ENCODE results near the gene GRIP2.

Gene GRIP2

GRCh38 chr3:14509796-14510100 is 30.4 kb downstream of the GRIP2 start:
- ChIA-PET CTCF (interaction anchor here (0.6 to 2.7 kb wide), 15 partner anchors 10 to 411 kb away, joined by 3 to 34 read pairs (median 8); no protein-coding TSS in a partner anchor), POLR2A (no interaction called here)
- Histone ChIP-seq H3K4me1 (ENCODE audit: control insufficient read depth, insufficient read depth, low read length) (no peaks in the 10 kb centered on the region), H3K9me3 (ENCODE audit: control insufficient read depth, insufficient read depth, low read depth, low read length) (no peaks in the 10 kb centered on the region), H3K4me3 (ENCODE audit: low read depth, low read length) (no peak overlapping the region), H3K36me3 (ENCODE audit: control insufficient read depth in 2 of 2, insufficient read depth in 1 of 2, low read length in 2 of 2) (no peaks in the 10 kb centered on the region), H3K27ac (ENCODE audit: extremely low read depth, low read depth, low read length) (no peak overlapping the region)
- TF ChIP-seq PRDM4 (tag by site-specific recombination; IDR thresholded peaks at IDR 0.05) (no peak), ZNF211 (tag by site-specific recombination; IDR thresholded peaks at IDR 0.05; ENCODE audit: low read depth) (no peak), KLF7 (tag by site-specific recombination; IDR thresholded peaks at IDR 0.05; ENCODE audit: borderline replicate concordance) (no peak), ZNF223 (tag by site-specific recombination; IDR thresholded peaks at IDR 0.05) (no peak), YY1 (tag by site-specific recombination; IDR thresholded peaks at IDR 0.05) (no peak)

GRCh38 chr3:14508966-14509795 is 31.0 kb downstream of the GRIP2 start:
- ChIA-PET CTCF (interaction anchor here (0.6 to 2.7 kb wide), 32 partner anchors 8 to 925 kb away, joined by 3 to 34 read pairs (median 4); partner anchors contain the start of gene C3orf20), POLR2A (no interaction called here)
- no peak overlapping the region for H3K4me3 ChIP-seq (ENCODE audit: low read depth, low read length)
- TF ChIP-seq CTCF (tag by site-specific recombination; IDR thresholded peaks at IDR 0.05) (peak; percentile 79), ZNF843 (tag by site-specific recombination; IDR thresholded peaks at IDR 0.05) (no peak), IKZF3 (tag by site-specific recombination; IDR thresholded peaks at IDR 0.05) (no peak), ZSCAN16 (tag by site-specific recombination; IDR thresholded peaks at IDR 0.05) (no peak), ZNF114 (tag by site-specific recombination; IDR thresholded peaks at IDR 0.05) (no peak), ZXDB (tag by site-specific recombination; IDR thresholded peaks at IDR 0.05) (0 out of 2 replicates have a peak, but pooled peaks have one; percentile 22), ZNF248 (tag by site-specific recombination; IDR thresholded peaks at IDR 0.05) (no peak), SP2 (tag by site-specific recombination; IDR thresholded peaks at IDR 0.05) (0 out of 2 replicates have a peak, but pooled peaks have one; percentile 20), EGR2 (tag by site-specific recombination; IDR thresholded peaks at IDR 0.05; ENCODE audit: low read depth) (peak; percentile 50; the same call in 1 of the 2 replicates), GLIS2 (tag by site-specific recombination; IDR thresholded peaks at IDR 0.05) (peak; percentile 73), ZNF830 (tag by site-specific recombination; IDR thresholded peaks at IDR 0.05; ENCODE audit: low read depth) (no peak), GLIS1 (tag by site-specific recombination; IDR thresholded peaks at IDR 0.05) (peak; percentile 46; the same call in 1 of the 2 replicates), ZBTB10 (tag by site-specific recombination; IDR thresholded peaks at IDR 0.05) (no peak), KLF9 (tag by site-specific recombination; IDR thresholded peaks at IDR 0.05; ENCODE audit: low read depth) (peak; percentile 46; the same call in 1 of the 2 replicates), ZNF610 (tag by site-specific recombination; IDR thresholded peaks at IDR 0.05; ENCODE audit: borderline replicate concordance) (no peak), SP3 (tag by site-specific recombination; IDR thresholded peaks at IDR 0.05) (peak; percentile 62), ZNF654 (tag by site-specific recombination; IDR thresholded peaks at IDR 0.05; ENCODE audit: low read depth) (peak; percentile 69), ZNF391 (tag by site-specific recombination; IDR thresholded peaks at IDR 0.05; ENCODE audit: borderline replicate concordance, low read depth) (no peak), ZNF600 (tag by site-specific recombination; IDR thresholded peaks at IDR 0.05) (0 out of 2 replicates have a peak, but pooled peaks have one; percentile 23), ZNF302 (tag by site-specific recombination; IDR thresholded peaks at IDR 0.05; ENCODE audit: low read depth) (no peak), KLF16 (tag by site-specific recombination; IDR thresholded peaks at IDR 0.05) (peak; percentile 41; the same call in 1 of the 2 replicates), ZNF426 (tag by site-specific recombination; IDR thresholded peaks at IDR 0.05) (no peak), KLF1 (tag by site-specific recombination; IDR thresholded peaks at IDR 0.05) (peak; percentile 71), KLF8 (tag by site-specific recombination; IDR thresholded peaks at IDR 0.05) (no peak)

More at GRCh38 chr3:14508966-14509795, 31.0 kb downstream of the GRIP2 start:
- H3K27ac ChIP-seq (ENCODE audit: extremely low read depth, low read depth, low read length): no peak overlapping the region
- H3K36me3 ChIP-seq (ENCODE audit: control insufficient read depth in 2 of 2, insufficient read depth in 1 of 2, low read length in 2 of 2): no peaks in the 10 kb centered on the region
- H3K9me3 ChIP-seq (ENCODE audit: control insufficient read depth, insufficient read depth, low read depth, low read length): no peaks in the 10 kb centered on the region
- H3K4me1 ChIP-seq (ENCODE audit: control insufficient read depth, insufficient read depth, low read length): no peaks in the 10 kb centered on the region
